ENCODE measurements around the gene SIK3. TPM values are rescaled to one million over a fixed set of nuclear protein-coding genes. Genes with fewer than 3 reads are reported as not detected.

Gene SIK3
- total RNA-seq, 1 experiment from 2014 or later: 4.1 TPM

GRCh38 chr11:116853461-116854073 is 244.7 kb downstream of the SIK3 start:
- Histone ChIP-seq H3K9ac (ENCODE audit: low read length) (no peak overlapping the region), H4K20me1 (ENCODE audit: insufficient read depth, low read depth, low read length) (no peaks in the 10 kb centered on the region), H3K36me3 (ENCODE audit: insufficient read depth, low read length) (no peaks in the 10 kb centered on the region), H3K4me1 (ENCODE audit: low read length) (no peaks in the 10 kb centered on the region), H3K4me3 (ENCODE audit: low read length) (no peak overlapping the region), H3K9me3 (ENCODE audit: low read length) (no peaks in the 10 kb centered on the region), H2AFZ (ENCODE audit: low read length) (no peak overlapping the region), H3K79me2 (ENCODE audit: low read length) (no peaks in the 10 kb centered on the region), H3K4me2 (ENCODE audit: low read depth, low read length, poor library complexity, severe bottlenecking) (no peak overlapping the region), H3K9me2 (replicated peaks; ENCODE audit: insufficient read depth, low read length) (no peaks in the 10 kb centered on the region), H3K27me3 (ENCODE audit: low read length) (no peaks in the 10 kb centered on the region), H3K27ac (ENCODE audit: low read length) (no peak overlapping the region)
- no peak for DNase-seq

- no peaks in the 10 kb centered on the region for H3K9me3 ChIP-seq (ENCODE audit: low read length)
- no peak for DNase-seq
- H3K4me1 ChIP-seq (ENCODE audit: low read length): no peaks in the 10 kb centered on the region
- no peak overlapping the region for H2AFZ ChIP-seq (ENCODE audit: low read length)
- H3K36me3 ChIP-seq (ENCODE audit: insufficient read depth, low read length): no peaks in the 10 kb centered on the region
- H3K4me3 ChIP-seq (ENCODE audit: low read length): no peak overlapping the region
- H3K79me2 ChIP-seq (ENCODE audit: low read length): no peaks in the 10 kb centered on the region
- H3K4me2 ChIP-seq (ENCODE audit: low read depth, low read length, poor library complexity, severe bottlenecking): no peak overlapping the region
- no peaks in the 10 kb centered on the region for H3K9me2 ChIP-seq (replicated peaks; ENCODE audit: insufficient read depth, low read length)
- no peak overlapping the region for H3K27ac ChIP-seq (ENCODE audit: low read length)
- H3K9ac ChIP-seq (ENCODE audit: low read length): no peak overlapping the region
- H4K20me1 ChIP-seq (ENCODE audit: insufficient read depth, low read depth, low read length): no peaks in the 10 kb centered on the region
- no peaks in the 10 kb centered on the region for H3K27me3 ChIP-seq (ENCODE audit: low read length)
Measured at GRCh38 chr11:116852261-116853031, 245.8 kb downstream of the SIK3 start.

- H3K79me2 ChIP-seq (ENCODE audit: low read length): no peaks in the 10 kb centered on the region
- no peaks in the 10 kb centered on the region for H3K27me3 ChIP-seq (ENCODE audit: low read length)
- no peak overlapping the region for H3K9ac ChIP-seq (ENCODE audit: low read length)
- no peak overlapping the region for H2AFZ ChIP-seq (ENCODE audit: low read length)
- H3K4me2 ChIP-seq (ENCODE audit: low read depth, low read length, poor library complexity, severe bottlenecking): no peak overlapping the region
- H3K9me2 ChIP-seq (replicated peaks; ENCODE audit: insufficient read depth, low read length): no peaks in the 10 kb centered on the region
- DNase-seq: no peak
- no peak overlapping the region for H3K4me3 ChIP-seq (ENCODE audit: low read length)
- H3K27ac ChIP-seq (ENCODE audit: low read length): no peak overlapping the region
- no peaks in the 10 kb centered on the region for H4K20me1 ChIP-seq (ENCODE audit: insufficient read depth, low read depth, low read length)
- no peaks in the 10 kb centered on the region for H3K36me3 ChIP-seq (ENCODE audit: insufficient read depth, low read length)
- no peaks in the 10 kb centered on the region for H3K4me1 ChIP-seq (ENCODE audit: low read length)
- H3K9me3 ChIP-seq (ENCODE audit: low read length): no peaks in the 10 kb centered on the region
Measured at GRCh38 chr11:116851626-116852025, 246.6 kb downstream of the SIK3 start.

GRCh38 chr11:116849486-116849885 is 248.7 kb downstream of the SIK3 start:
- Histone ChIP-seq H3K4me2 (ENCODE audit: low read depth, low read length, poor library complexity, severe bottlenecking) (no peak overlapping the region), H3K27me3 (ENCODE audit: low read length) (no peaks in the 10 kb centered on the region), H3K4me1 (ENCODE audit: low read length) (no peaks in the 10 kb centered on the region), H3K36me3 (ENCODE audit: insufficient read depth, low read length) (no peaks in the 10 kb centered on the region), H3K9me3 (ENCODE audit: low read length) (no peaks in the 10 kb centered on the region), H3K9ac (ENCODE audit: low read length) (no peak overlapping the region), H3K79me2 (ENCODE audit: low read length) (no peaks in the 10 kb centered on the region), H3K9me2 (replicated peaks; ENCODE audit: insufficient read depth, low read length) (no peaks in the 10 kb centered on the region), H2AFZ (ENCODE audit: low read length) (no peak overlapping the region), H3K4me3 (ENCODE audit: low read length) (no peak overlapping the region), H3K27ac (ENCODE audit: low read length) (no peak overlapping the region), H4K20me1 (ENCODE audit: insufficient read depth, low read depth, low read length) (no peaks in the 10 kb centered on the region)
- DNase-seq: no peak

- Histone ChIP-seq H3K9ac (ENCODE audit: low read length) (no peak overlapping the region), H2AFZ (ENCODE audit: low read length) (no peak overlapping the region), H4K20me1 (ENCODE audit: insufficient read depth, low read depth, low read length) (no peaks in the 10 kb centered on the region), H3K4me3 (ENCODE audit: low read length) (no peak overlapping the region), H3K9me2 (replicated peaks; ENCODE audit: insufficient read depth, low read length) (no peaks in the 10 kb centered on the region), H3K4me1 (ENCODE audit: low read length) (no peaks in the 10 kb centered on the region), H3K27ac (ENCODE audit: low read length) (no peak overlapping the region), H3K27me3 (ENCODE audit: low read length) (no peaks in the 10 kb centered on the region), H3K79me2 (ENCODE audit: low read length) (no peaks in the 10 kb centered on the region), H3K4me2 (ENCODE audit: low read depth, low read length, poor library complexity, severe bottlenecking) (no peak overlapping the region), H3K36me3 (ENCODE audit: insufficient read depth, low read length) (no peaks in the 10 kb centered on the region), H3K9me3 (ENCODE audit: low read length) (no peaks in the 10 kb centered on the region)
- DNase-seq: no peak
Measured at GRCh38 chr11:116849060-116849459, 249.2 kb downstream of the SIK3 start.

- H3K9me3 ChIP-seq (ENCODE audit: low read length): no peaks in the 10 kb centered on the region
- no peaks in the 10 kb centered on the region for H4K20me1 ChIP-seq (ENCODE audit: insufficient read depth, low read depth, low read length)
- H3K9me2 ChIP-seq (replicated peaks; ENCODE audit: insufficient read depth, low read length): no peaks in the 10 kb centered on the region
Measured at GRCh38 chr11:116847612-116848011, 250.6 kb downstream of the SIK3 start.

GRCh38 chr11:116844722-116845121 is 253.5 kb downstream of the SIK3 start:
- Histone ChIP-seq H2AFZ (ENCODE audit: low read length) (no peak overlapping the region), H3K36me3 (ENCODE audit: insufficient read depth, low read length) (no peaks in the 10 kb centered on the region), H3K27ac (ENCODE audit: low read length) (no peak overlapping the region), H3K79me2 (ENCODE audit: low read length) (no peaks in the 10 kb centered on the region), H3K9ac (ENCODE audit: low read length) (no peak overlapping the region), H3K9me3 (ENCODE audit: low read length) (no peaks in the 10 kb centered on the region), H4K20me1 (ENCODE audit: insufficient read depth, low read depth, low read length) (no peaks in the 10 kb centered on the region), H3K27me3 (ENCODE audit: low read length) (no peaks in the 10 kb centered on the region), H3K4me2 (ENCODE audit: low read depth, low read length, poor library complexity, severe bottlenecking) (no peak overlapping the region), H3K9me2 (replicated peaks; ENCODE audit: insufficient read depth, low read length) (no peaks in the 10 kb centered on the region), H3K4me3 (ENCODE audit: low read length) (no peak overlapping the region), H3K4me1 (ENCODE audit: low read length) (no peaks in the 10 kb centered on the region)
- no peak for DNase-seq

More at GRCh38 chr11:116847612-116848011, 250.6 kb downstream of the SIK3 start:
- Histone ChIP-seq H3K27me3 (ENCODE audit: low read length) (no peaks in the 10 kb centered on the region), H3K4me3 (ENCODE audit: low read length) (no peak overlapping the region), H3K4me1 (ENCODE audit: low read length) (no peaks in the 10 kb centered on the region), H3K4me2 (ENCODE audit: low read depth, low read length, poor library complexity, severe bottlenecking) (no peak overlapping the region), H3K79me2 (ENCODE audit: low read length) (no peaks in the 10 kb centered on the region), H3K27ac (ENCODE audit: low read length) (no peak overlapping the region), H3K9ac (ENCODE audit: low read length) (no peak overlapping the region), H3K36me3 (ENCODE audit: insufficient read depth, low read length) (no peaks in the 10 kb centered on the region), H2AFZ (ENCODE audit: low read length) (no peak overlapping the region)
- no peak for DNase-seq

- Histone ChIP-seq H3K79me2 (ENCODE audit: low read length) (no peaks in the 10 kb centered on the region), H4K20me1 (ENCODE audit: insufficient read depth, low read depth, low read length) (no peaks in the 10 kb centered on the region), H3K36me3 (ENCODE audit: insufficient read depth, low read length) (no peaks in the 10 kb centered on the region), H3K9me3 (ENCODE audit: low read length) (no peaks in the 10 kb centered on the region), H3K4me3 (ENCODE audit: low read length) (no peak overlapping the region), H3K27me3 (ENCODE audit: low read length) (no peaks in the 10 kb centered on the region), H2AFZ (ENCODE audit: low read length) (no peak overlapping the region), H3K9me2 (replicated peaks; ENCODE audit: insufficient read depth, low read length) (no peaks in the 10 kb centered on the region), H3K27ac (ENCODE audit: low read length) (no peak overlapping the region), H3K4me2 (ENCODE audit: low read depth, low read length, poor library complexity, severe bottlenecking) (no peak overlapping the region), H3K9ac (ENCODE audit: low read length) (no peak overlapping the region), H3K4me1 (ENCODE audit: low read length) (no peaks in the 10 kb centered on the region)
- no peak for DNase-seq
Measured at GRCh38 chr11:116843661-116844060, 254.6 kb downstream of the SIK3 start.

Measured in Karpas-422 (cell line).